Measurements from ENCODE around the gene KRT1.

The KRT1 gene

DNA sequence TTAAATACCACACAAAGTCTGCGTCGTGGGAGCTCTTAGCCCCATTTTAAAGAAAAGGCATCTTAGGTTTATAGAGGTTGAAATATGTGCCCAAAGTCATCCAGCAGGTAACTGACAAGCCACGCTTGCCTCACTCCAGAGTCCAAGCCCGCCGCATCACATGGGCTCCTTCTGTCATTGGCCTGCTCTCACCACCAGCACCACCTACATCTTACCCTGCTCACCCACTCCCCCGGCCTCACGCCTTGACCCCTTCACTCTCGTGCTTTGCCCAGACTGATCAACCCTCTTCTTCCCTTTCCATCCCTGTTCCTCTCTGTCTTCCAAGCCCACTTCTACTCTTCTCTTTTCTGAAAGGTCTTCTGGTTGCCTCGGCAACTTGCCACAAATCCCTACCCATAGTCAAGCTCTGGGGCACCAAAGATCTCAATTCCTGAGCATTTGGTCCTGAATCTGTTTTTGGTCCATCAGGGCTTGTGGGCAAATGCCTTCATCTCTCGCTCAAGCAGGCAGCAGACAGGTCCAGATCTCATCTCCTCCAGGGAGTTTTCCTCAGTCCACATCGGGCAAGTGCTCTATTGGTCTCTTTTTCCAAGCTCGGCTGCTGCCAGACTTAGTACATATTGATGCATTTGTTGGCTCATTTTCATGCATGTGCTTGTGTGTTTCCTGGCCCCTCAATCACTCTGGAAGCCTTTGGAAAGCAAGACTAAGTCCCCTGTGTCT lies 3.5 kb upstream of the KRT1 start:
- peaks cover 15% of the 10 kb centered on the region for H3K27me3 ChIP-seq (ENCODE audit: insufficient read depth, poor library complexity, severe bottlenecking)
- H3K27ac ChIP-seq (replicated peaks) = no peak overlapping the region
- TF ChIP-seq POLR2AphosphoS5 (IDR thresholded peaks at IDR 0.05; ENCODE audit: low read depth) = no peak
- no peak for TF ChIP-seq SPI1 (IDR thresholded peaks at IDR 0.05; ENCODE audit: borderline replicate concordance, low read depth)
- TF ChIP-seq, protein P1, sequence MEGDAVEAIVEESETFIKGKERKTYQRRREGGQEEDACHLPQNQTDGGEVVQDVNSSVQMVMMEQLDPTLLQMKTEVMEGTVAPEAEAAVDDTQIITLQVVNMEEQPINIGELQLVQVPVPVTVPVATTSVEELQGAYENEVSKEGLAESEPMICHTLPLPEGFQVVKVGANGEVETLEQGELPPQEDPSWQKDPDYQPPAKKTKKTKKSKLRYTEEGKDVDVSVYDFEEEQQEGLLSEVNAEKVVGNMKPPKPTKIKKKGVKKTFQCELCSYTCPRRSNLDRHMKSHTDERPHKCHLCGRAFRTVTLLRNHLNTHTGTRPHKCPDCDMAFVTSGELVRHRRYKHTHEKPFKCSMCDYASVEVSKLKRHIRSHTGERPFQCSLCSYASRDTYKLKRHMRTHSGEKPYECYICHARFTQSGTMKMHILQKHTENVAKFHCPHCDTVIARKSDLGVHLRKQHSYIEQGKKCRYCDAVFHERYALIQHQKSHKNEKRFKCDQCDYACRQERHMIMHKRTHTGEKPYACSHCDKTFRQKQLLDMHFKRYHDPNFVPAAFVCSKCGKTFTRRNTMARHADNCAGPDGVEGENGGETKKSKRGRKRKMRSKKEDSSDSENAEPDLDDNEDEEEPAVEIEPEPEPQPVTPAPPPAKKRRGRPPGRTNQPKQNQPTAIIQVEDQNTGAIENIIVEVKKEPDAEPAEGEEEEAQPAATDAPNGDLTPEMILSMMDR (IDR thresholded peaks at IDR 0.05; ENCODE audit: insufficient read depth, low read length) = no peak
- TF ChIP-seq, protein P2, sequence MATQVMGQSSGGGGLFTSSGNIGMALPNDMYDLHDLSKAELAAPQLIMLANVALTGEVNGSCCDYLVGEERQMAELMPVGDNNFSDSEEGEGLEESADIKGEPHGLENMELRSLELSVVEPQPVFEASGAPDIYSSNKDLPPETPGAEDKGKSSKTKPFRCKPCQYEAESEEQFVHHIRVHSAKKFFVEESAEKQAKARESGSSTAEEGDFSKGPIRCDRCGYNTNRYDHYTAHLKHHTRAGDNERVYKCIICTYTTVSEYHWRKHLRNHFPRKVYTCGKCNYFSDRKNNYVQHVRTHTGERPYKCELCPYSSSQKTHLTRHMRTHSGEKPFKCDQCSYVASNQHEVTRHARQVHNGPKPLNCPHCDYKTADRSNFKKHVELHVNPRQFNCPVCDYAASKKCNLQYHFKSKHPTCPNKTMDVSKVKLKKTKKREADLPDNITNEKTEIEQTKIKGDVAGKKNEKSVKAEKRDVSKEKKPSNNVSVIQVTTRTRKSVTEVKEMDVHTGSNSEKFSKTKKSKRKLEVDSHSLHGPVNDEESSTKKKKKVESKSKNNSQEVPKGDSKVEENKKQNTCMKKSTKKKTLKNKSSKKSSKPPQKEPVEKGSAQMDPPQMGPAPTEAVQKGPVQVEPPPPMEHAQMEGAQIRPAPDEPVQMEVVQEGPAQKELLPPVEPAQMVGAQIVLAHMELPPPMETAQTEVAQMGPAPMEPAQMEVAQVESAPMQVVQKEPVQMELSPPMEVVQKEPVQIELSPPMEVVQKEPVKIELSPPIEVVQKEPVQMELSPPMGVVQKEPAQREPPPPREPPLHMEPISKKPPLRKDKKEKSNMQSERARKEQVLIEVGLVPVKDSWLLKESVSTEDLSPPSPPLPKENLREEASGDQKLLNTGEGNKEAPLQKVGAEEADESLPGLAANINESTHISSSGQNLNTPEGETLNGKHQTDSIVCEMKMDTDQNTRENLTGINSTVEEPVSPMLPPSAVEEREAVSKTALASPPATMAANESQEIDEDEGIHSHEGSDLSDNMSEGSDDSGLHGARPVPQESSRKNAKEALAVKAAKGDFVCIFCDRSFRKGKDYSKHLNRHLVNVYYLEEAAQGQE (IDR thresholded peaks at IDR 0.05; ENCODE audit: insufficient replicate concordance, low read depth) = no peak
- TF ChIP-seq GABPA (IDR thresholded peaks at IDR 0.05; ENCODE audit: low read depth) = no peak
- no peak for DNase-seq (ENCODE audit: low read depth in 1 of 2, low spot score in 1 of 2)
- H3K4me3 ChIP-seq (replicated peaks; ENCODE audit: insufficient read depth, low read length) = no peak overlapping the region

DNA sequence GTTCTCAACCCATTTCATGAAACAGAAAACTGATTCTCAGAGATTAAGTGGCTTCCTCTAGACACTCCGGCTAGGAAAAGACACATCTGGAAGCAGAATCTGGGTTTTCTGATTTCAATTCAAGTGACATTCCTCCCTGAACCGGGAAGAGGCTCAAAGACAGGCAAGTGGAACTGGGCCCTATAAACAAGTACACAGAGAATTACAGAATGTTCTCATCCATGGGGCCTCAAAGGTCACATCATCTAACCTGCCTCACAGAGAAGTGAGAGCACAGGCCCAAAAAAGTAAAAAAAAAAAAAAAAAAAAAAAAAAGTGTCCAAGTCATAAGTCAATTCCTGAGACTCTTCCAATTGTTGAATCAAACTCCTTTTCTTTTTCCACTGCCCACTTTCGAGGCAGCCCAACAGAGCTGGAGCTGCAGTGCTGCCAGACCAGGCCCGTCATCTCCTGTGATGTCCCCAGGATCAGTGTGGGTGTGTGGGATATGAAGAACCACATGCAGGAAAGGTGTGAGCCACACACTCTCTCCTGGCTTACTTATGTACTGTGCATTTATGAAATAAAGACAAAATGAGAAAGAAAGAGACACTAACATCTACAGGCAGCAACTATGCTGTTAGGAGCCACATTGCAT lies 2.8 kb upstream of the KRT1 start:
- no peak for DNase-seq (ENCODE audit: low read depth in 1 of 2, low spot score in 1 of 2)
- no peak overlapping the region for H3K4me3 ChIP-seq (replicated peaks; ENCODE audit: insufficient read depth, low read length)
- TF ChIP-seq POLR2AphosphoS5 (IDR thresholded peaks at IDR 0.05; ENCODE audit: low read depth) = no peak
- no peak overlapping the region for H3K27ac ChIP-seq (replicated peaks)
- peaks cover 14% of the 10 kb centered on the region for H3K27me3 ChIP-seq (ENCODE audit: insufficient read depth, poor library complexity, severe bottlenecking)

DNA sequence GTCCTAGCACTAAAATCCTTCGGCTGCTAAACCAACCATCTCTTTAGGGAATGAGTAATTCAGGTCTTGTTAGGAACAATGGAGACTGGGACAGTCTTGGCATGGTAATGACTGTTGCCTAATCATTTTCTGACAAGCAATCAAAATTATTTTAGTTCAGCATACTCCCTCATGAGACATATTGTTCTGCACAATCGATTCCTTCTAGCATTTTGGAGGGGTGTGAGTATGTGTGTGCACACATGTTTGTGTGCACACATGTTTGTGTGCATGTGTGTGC lies 2.1 kb upstream of the KRT1 start:
- TF ChIP-seq, protein P1 (IDR thresholded peaks at IDR 0.05; ENCODE audit: insufficient read depth, low read length) = no peak
- TF ChIP-seq, protein P2 (IDR thresholded peaks at IDR 0.05; ENCODE audit: insufficient replicate concordance, low read depth) = no peak
- TF ChIP-seq SPI1 (IDR thresholded peaks at IDR 0.05; ENCODE audit: borderline replicate concordance, low read depth) (no peak), GABPA (IDR thresholded peaks at IDR 0.05; ENCODE audit: low read depth) (no peak), POLR2AphosphoS5 (IDR thresholded peaks at IDR 0.05; ENCODE audit: low read depth) (no peak)

DNA sequence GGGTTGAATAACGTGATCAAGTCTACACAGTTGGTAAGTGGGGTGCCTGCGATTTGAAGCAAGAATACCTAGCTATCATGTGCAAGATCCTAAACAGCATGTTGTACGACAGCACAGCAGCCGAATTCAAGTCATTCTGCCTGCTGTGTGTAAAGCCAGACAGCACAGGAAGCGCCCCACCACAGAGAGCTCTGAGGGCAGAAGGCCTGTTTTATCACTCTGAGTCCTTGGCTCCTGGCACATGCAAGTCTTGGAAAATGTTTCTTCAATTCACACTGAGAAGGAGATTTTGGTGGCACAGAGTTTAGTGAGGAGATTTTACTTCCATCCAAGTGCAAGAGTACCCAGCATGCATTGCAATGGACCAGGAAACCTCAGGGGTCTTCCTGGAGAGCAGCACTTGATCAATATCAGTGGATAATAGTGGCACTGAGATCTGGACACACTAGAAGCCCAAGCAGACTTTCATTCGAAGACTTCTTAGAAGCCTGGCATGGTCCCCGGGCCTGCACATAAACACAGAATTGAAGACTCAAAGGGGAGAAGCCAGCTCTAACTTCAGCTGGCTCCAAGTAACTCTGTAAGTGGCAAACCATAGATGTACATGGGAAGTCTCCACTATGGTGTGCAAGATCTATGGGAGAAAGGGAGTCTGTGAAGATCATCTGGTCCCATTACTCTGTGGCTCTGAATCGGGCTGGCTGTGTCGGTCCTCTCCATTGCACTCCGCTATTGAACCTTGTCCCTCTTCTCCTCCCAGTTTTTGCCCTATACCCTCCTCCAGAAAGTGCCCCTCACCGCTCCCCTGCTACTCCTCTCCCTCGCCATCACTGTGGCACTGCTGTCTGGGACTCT lies 1.5 kb upstream of the KRT1 start:
- TF ChIP-seq, protein P2 (IDR thresholded peaks at IDR 0.05; ENCODE audit: insufficient replicate concordance, low read depth) = no peak
- TF ChIP-seq SPI1 (IDR thresholded peaks at IDR 0.05; ENCODE audit: borderline replicate concordance, low read depth) = no peak
- no peak for TF ChIP-seq POLR2AphosphoS5 (IDR thresholded peaks at IDR 0.05; ENCODE audit: low read depth)
- no peak for TF ChIP-seq GABPA (IDR thresholded peaks at IDR 0.05; ENCODE audit: low read depth)
- TF ChIP-seq, protein P1 (IDR thresholded peaks at IDR 0.05; ENCODE audit: insufficient read depth, low read length) = no peak
- Histone ChIP-seq H3K4me3 (replicated peaks; ENCODE audit: insufficient read depth, low read length) (no peak overlapping the region), H3K27ac (replicated peaks) (no peak overlapping the region), H3K27me3 (ENCODE audit: insufficient read depth, poor library complexity, severe bottlenecking) (peaks cover 13% of the 10 kb centered on the region)
- no peak for DNase-seq (ENCODE audit: low read depth in 1 of 2, low spot score in 1 of 2)

More for the DNA sequence above, 2.1 kb upstream of the KRT1 start:
- DNase-seq (ENCODE audit: low read depth in 1 of 2, low spot score in 1 of 2) = no peak
- H3K4me3 ChIP-seq (replicated peaks; ENCODE audit: insufficient read depth, low read length) = no peak overlapping the region
- no peak overlapping the region for H3K27ac ChIP-seq (replicated peaks)
- peaks cover 13% of the 10 kb centered on the region for H3K27me3 ChIP-seq (ENCODE audit: insufficient read depth, poor library complexity, severe bottlenecking)

Measured in HL-60 (cell line).